OCI-LY3 (cell line): ENCODE results near the gene EFEMP1.

Source experiments
- EZH2phosphoT487 ChIP-seq: fragments of 200-600 bp; shearing (Covaris generic); IDR thresholded peaks from 2 replicates; pipeline ENCODE4 v1.6.1; 2018; ENCODE audit warnings: antibody characterized with exemption, mixed run types, low read depth
- TF ChIP-seq, protein P1 (sequence below): fragments of 200-600, 300-600 bp; sonication (generic); IDR thresholded peaks from 2 replicates; pipeline ENCODE4 v1.5.1; 2014; ENCODE audit warnings: antibody characterized with exemption, low read length, low read depth

GRCh38 chr2:55862246-55862645 lies 61.3 kb downstream of the EFEMP1 start:
- TF ChIP-seq, protein P1, sequence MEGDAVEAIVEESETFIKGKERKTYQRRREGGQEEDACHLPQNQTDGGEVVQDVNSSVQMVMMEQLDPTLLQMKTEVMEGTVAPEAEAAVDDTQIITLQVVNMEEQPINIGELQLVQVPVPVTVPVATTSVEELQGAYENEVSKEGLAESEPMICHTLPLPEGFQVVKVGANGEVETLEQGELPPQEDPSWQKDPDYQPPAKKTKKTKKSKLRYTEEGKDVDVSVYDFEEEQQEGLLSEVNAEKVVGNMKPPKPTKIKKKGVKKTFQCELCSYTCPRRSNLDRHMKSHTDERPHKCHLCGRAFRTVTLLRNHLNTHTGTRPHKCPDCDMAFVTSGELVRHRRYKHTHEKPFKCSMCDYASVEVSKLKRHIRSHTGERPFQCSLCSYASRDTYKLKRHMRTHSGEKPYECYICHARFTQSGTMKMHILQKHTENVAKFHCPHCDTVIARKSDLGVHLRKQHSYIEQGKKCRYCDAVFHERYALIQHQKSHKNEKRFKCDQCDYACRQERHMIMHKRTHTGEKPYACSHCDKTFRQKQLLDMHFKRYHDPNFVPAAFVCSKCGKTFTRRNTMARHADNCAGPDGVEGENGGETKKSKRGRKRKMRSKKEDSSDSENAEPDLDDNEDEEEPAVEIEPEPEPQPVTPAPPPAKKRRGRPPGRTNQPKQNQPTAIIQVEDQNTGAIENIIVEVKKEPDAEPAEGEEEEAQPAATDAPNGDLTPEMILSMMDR = no peak
- TF ChIP-seq EZH2phosphoT487 = no peak
